Tracheal epithelial cell (primary cell): ENCODE data around the gene GSTM3. TPM values are rescaled to one million over a fixed set of nuclear protein-coding genes. Genes with fewer than 3 reads are reported as not detected.

Experiments
- total RNA-seq: library from RNA; depleted of rRNA; stranded (reverse); fragments of >200 nt; gene quantifications from 2 replicates; pipeline ENCODE4 v1.2.1, GENCODE V29; 2014

The GSTM3 gene
- total RNA-seq, result 8.5 and 24.1 TPM in 2 replicates

GRCh38 chr1:109740615-109741373 lies at the start of gene GSTM3:
Gene GSTM3, minus strand, starts transcription at chr1:109741038. Its CDS starts 751 bp downstream, at chr1:109740287.

DNA sequence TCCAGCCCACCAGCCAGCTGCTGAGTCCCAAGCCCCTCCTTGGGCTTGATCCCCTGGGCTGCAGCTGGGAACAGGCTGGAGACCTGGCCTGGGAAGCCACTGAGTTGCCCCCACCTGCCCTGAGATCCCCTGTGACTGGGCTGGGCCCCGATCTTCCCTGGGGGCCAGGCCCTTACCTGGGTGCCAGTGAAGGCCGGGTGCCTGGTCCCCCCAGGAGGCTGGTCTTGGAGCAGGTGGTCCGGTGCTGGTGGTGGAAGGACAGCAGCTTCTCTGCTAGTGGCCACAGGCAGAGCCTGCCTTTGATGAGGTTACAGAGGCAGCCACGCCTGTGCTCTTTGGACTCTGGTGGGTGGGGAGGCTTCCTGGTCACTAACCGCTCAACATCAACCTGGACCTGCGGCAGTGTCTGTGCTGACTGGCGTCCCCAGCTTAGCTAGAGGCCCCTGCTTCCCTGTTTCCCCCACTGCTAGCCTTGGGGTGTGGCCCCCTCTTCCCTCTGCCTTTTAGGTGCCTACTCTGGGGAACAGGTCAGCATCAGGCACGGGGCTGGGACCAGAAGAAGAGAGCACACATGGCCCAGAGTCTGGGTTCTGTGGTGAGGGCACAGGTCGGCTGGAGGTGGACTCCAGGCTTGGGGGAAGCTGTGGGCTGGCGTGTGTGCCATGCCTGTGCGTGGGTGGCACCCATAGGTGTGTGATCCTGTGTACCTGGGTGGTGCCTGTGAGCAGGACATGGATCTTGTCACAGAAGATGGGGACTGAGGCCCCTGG lies 23.0 kb upstream of the GSTM3 start, which contains the start of gene EPS8L3:
EPS8L3 (minus strand) TSS at position 278 of the 770 bp plus-strand sequence. CDS start 2,174 bp downstream, outside the sequence.

GRCh38 chr1:109711593-109712320 lies 29.1 kb downstream of the GSTM3 start, which contains the start of gene GSTM5:
Gene GSTM5, plus strand, starts transcription at chr1:109712251. Its CDS starts 62 bp downstream, at chr1:109712313.

GRCh38 chr1:109687641-109688499 lies 53.0 kb downstream of the GSTM3 start, which contains the start of gene GSTM1:
Gene GSTM1, plus strand, starts transcription at chr1:109687817. Its CDS starts 57 bp downstream, at chr1:109687874.

Other genes with a start within 250 kb of the GSTM3 start
- gene CYB561D1, start 246.9 kb downstream of the GSTM3 start, total RNA-seq, result 4.5 and 4.8 TPM in 2 replicates
- gene AMIGO1, start 231.3 kb downstream of the GSTM3 start, total RNA-seq, result 0.48 and 0.64 TPM in 2 replicates
- not detected in 2 replicates for gene GPR61, start 201.2 kb downstream of the GSTM3 start, total RNA-seq
- 13.4 and 20.2 TPM in 2 replicates for gene GNAI3, start 192.4 kb downstream of the GSTM3 start, total RNA-seq
- 0.64 TPM in 1 of 2 replicates, not detected in the other for gene GNAT2, start 121.4 kb downstream of the GSTM3 start, total RNA-seq
- gene AMPD2, start 121.2 kb downstream of the GSTM3 start, total RNA-seq, result 31.6 and 31.8 TPM in 2 replicates
- gene GSTM4, start 84.9 kb downstream of the GSTM3 start, total RNA-seq, result 2.3 and 6.3 TPM in 2 replicates
- gene GSTM2, start 73.0 kb downstream of the GSTM3 start, total RNA-seq, result 1.9 and 3.6 TPM in 2 replicates
- 0.96 and 5.1 TPM in 2 replicates for gene GSTM1, start 53.2 kb downstream of the GSTM3 start, total RNA-seq
- not detected in 2 replicates for gene GSTM5, start 28.8 kb downstream of the GSTM3 start, total RNA-seq
- not detected in 2 replicates for gene EPS8L3, start 22.9 kb upstream of the GSTM3 start, total RNA-seq
- gene CSF1, start 169.8 kb upstream of the GSTM3 start, total RNA-seq, result 1.1 and 9.4 TPM in 2 replicates
- gene AHCYL1, start 243.7 kb upstream of the GSTM3 start, total RNA-seq, result 31.3 and 43.4 TPM in 2 replicates